NCI-H2081 treated with DMSO at 0.1 percent for 48 hours (cell line): ENCODE results near the gene PPM1D.
A peak's percentile ranks its signal among the peaks of the same experiment; 100 is the strongest.
"Not testable (repeated sequence)": the region's sequence is repeated elsewhere in the genome, so short reads cannot be mapped to it uniquely, and the experiment has no call there.

Experiments used
- DNase-seq: peaks from one replicate; lab custom pipeline; 2025; lab: John Stamatoyannopoulos, UW

The PPM1D gene

GRCh38 chr17:60599620-60600489 is at the start of gene PPM1D:
PPM1D (plus strand) TSS chr17:60600193; CDS start chr17:60600415, 222 bp downstream.
- DNase-seq, result peak; percentile 98

GRCh38 chr17:60552255-60552654 is 47.7 kb upstream of the PPM1D start:
- not testable (repeated sequence) for DNase-seq

GRCh38 chr17:60554377-60554788 is 45.6 kb upstream of the PPM1D start:
- no peak for DNase-seq

- no peak for DNase-seq
These were observed 44.2 kb upstream of the PPM1D start for GRCh38 chr17:60555786-60556185.

GRCh38 chr17:60557805-60558204 is 42.2 kb upstream of the PPM1D start:
- DNase-seq, result no peak

- no peak for DNase-seq
These were observed 40.4 kb upstream of the PPM1D start for GRCh38 chr17:60559659-60559994.

- DNase-seq, result no peak
These were observed 39.8 kb upstream of the PPM1D start for GRCh38 chr17:60559995-60560859.

- no peak for DNase-seq
These were observed 39.1 kb upstream of the PPM1D start for GRCh38 chr17:60560860-60561257.

GRCh38 chr17:60562421-60562820 is 37.6 kb upstream of the PPM1D start:
- DNase-seq, result no peak

GRCh38 chr17:60563743-60564142 is 36.2 kb upstream of the PPM1D start:
- DNase-seq, result no peak

- DNase-seq, result no peak
These were observed 34.8 kb upstream of the PPM1D start for GRCh38 chr17:60565233-60565632.

GRCh38 chr17:60573236-60574051 is 26.5 kb upstream of the PPM1D start:
- no peak for DNase-seq

GRCh38 chr17:60577147-60577915 is 22.7 kb upstream of the PPM1D start:
- no peak for DNase-seq

- no peak for DNase-seq
These were observed 20.9 kb upstream of the PPM1D start for GRCh38 chr17:60579090-60579489.

- no peak for DNase-seq
These were observed 20.4 kb upstream of the PPM1D start for GRCh38 chr17:60579551-60579950.

- no peak for DNase-seq
These were observed 17.0 kb upstream of the PPM1D start for GRCh38 chr17:60583008-60583407.

GRCh38 chr17:60585887-60586286 is 14.1 kb upstream of the PPM1D start:
- DNase-seq, result no peak

GRCh38 chr17:60586288-60586974 is 13.6 kb upstream of the PPM1D start:
- no peak for DNase-seq

GRCh38 chr17:60590070-60590469 is 9.9 kb upstream of the PPM1D start:
- DNase-seq, result no peak

GRCh38 chr17:60592750-60593149 is 7.2 kb upstream of the PPM1D start:
- no peak for DNase-seq
